H9 (cell line): Measurements from ENCODE around the gene LAMTOR5. TPM values are rescaled to one million over a fixed set of nuclear protein-coding genes. Genes with fewer than 3 reads are reported as not detected.
"Not testable (repeated sequence)": the region's sequence is repeated elsewhere in the genome, so short reads cannot be mapped to it uniquely, and the experiment has no call there.

Experiments
- DNase-seq: peaks from one replicate; pipeline ENCODE4 v3.0.0-alpha.2; 2017
- H2AFZ ChIP-seq: one replicate; pipeline ENCODE4 v1.6.1; 2013; ENCODE audit warnings: mild to moderate bottlenecking, low read length, control low read depth, moderate library complexity
- H2AK5ac ChIP-seq: 2 replicates; pipeline ENCODE4 v1.6.1; 2013; ENCODE audit warnings: low read length, control low read depth, mixed read lengths; ENCODE audit not compliant: insufficient read length
- H2BK120ac ChIP-seq: one replicate; pipeline ENCODE4 v1.6.1; 2013; ENCODE audit warnings: low read depth, mild to moderate bottlenecking, low read length, control low read depth, inconsistent platforms; ENCODE audit not compliant: poor library complexity, severe bottlenecking
- H2BK12ac ChIP-seq: 2 replicates; pipeline ENCODE4 v1.6.1; 2013; ENCODE audit warnings: low read length, control low read depth, mixed read lengths, low read depth; ENCODE audit not compliant: insufficient read length
- H2BK15ac ChIP-seq: 2 replicates; pipeline ENCODE4 v1.6.1; 2013; ENCODE audit warnings: low read depth, low read length, control low read depth
- H2BK20ac ChIP-seq: one replicate; pipeline ENCODE4 v1.6.1; 2013; ENCODE audit warnings: low read depth, mild to moderate bottlenecking, low read length, control low read depth, inconsistent platforms; ENCODE audit not compliant: poor library complexity, severe bottlenecking
- H2BK5ac ChIP-seq: 2 replicates; pipeline ENCODE4 v1.6.1; 2013; ENCODE audit warnings: low read length, control low read depth, mixed read lengths; ENCODE audit not compliant: insufficient read length
- H3K14ac ChIP-seq: 2 replicates; pipeline ENCODE4 v1.6.1; 2013; ENCODE audit warnings: low read length, control low read depth; ENCODE audit not compliant: insufficient read depth
- H3K18ac ChIP-seq: 2 replicates; pipeline ENCODE4 v1.6.1; 2013; ENCODE audit warnings: low read depth, mild to moderate bottlenecking, mixed read lengths, low read length, control low read depth; ENCODE audit not compliant: insufficient read length
- H3K23ac ChIP-seq: 2 replicates; pipeline ENCODE4 v1.6.1; 2013; ENCODE audit warnings: low read length, control low read depth, mixed read lengths, low read depth; ENCODE audit not compliant: insufficient read length
- H3K23me2 ChIP-seq: 2 replicates; pipeline ENCODE4 v1.6.1; 2013; ENCODE audit warnings: low read depth, mild to moderate bottlenecking, mixed read lengths, low read length, control low read depth; ENCODE audit not compliant: insufficient read length, poor library complexity, severe bottlenecking
- H3K27ac ChIP-seq: 2 replicates; pipeline ENCODE4 v1.5.1; 2013; ENCODE audit warnings: low read length, control low read depth, mixed read lengths, low read depth; ENCODE audit not compliant: insufficient read length
- H3K27me3 ChIP-seq: 2 replicates; pipeline ENCODE4 v1.6.1; 2013; ENCODE audit warnings: low read length, control low read depth, inconsistent platforms; ENCODE audit not compliant: insufficient read depth
- H3K4ac ChIP-seq: 2 replicates; pipeline ENCODE4 v1.6.1; 2013; ENCODE audit warnings: low read depth, mild to moderate bottlenecking, control low read depth, inconsistent platforms, low read length, moderate library complexity
- H3K4me1 ChIP-seq: 2 replicates; pipeline ENCODE4 v1.6.1; 2013; ENCODE audit warnings: low read length, control low read depth, inconsistent platforms; ENCODE audit not compliant: insufficient read depth
- H3K4me2 ChIP-seq: 2 replicates; pipeline ENCODE4 v1.6.1; 2013; ENCODE audit warnings: low read length, control low read depth, mixed read lengths; ENCODE audit not compliant: insufficient read length, insufficient read depth
- H3K56ac ChIP-seq: 2 replicates; pipeline ENCODE4 v1.6.1; 2013; ENCODE audit warnings: low read depth, mild to moderate bottlenecking, mixed read lengths, low read length, control low read depth; ENCODE audit not compliant: insufficient read length
- H3K79me1 ChIP-seq: 2 replicates; pipeline ENCODE4 v1.6.1; 2013; ENCODE audit warnings: low read depth, mild to moderate bottlenecking, moderate library complexity, low read length, control low read depth, inconsistent platforms; ENCODE audit not compliant: insufficient read depth, poor library complexity, severe bottlenecking
- H3K79me2 ChIP-seq: 2 replicates; pipeline ENCODE4 v1.6.1; 2013; ENCODE audit warnings: low read length, control low read depth, inconsistent platforms; ENCODE audit not compliant: insufficient read depth
- H3K9ac ChIP-seq: 2 replicates; pipeline ENCODE4 v1.6.1; 2013; ENCODE audit warnings: low read length, control low read depth, mixed read lengths; ENCODE audit not compliant: insufficient read length; ENCODE audit errors: extremely low read depth
- H3K9me3 ChIP-seq: one replicate; pipeline ENCODE4 v1.6.1; 2013; ENCODE audit warnings: low read depth, low read length, inconsistent platforms; ENCODE audit not compliant: control insufficient read depth
- H3T11ph ChIP-seq: one replicate; pipeline ENCODE4 v1.6.1; 2013; ENCODE audit warnings: mild to moderate bottlenecking, low read length, control low read depth, inconsistent platforms
- H4K20me1 ChIP-seq: one replicate; pipeline ENCODE4 v1.6.1; 2013; ENCODE audit not compliant: control insufficient read depth, insufficient read length, insufficient read depth
- H4K5ac ChIP-seq: 2 replicates; pipeline ENCODE4 v1.6.1; 2013; ENCODE audit warnings: low read depth, mild to moderate bottlenecking, mixed read lengths, low read length, control low read depth; ENCODE audit not compliant: insufficient read length
- H4K8ac ChIP-seq: replicated peaks from 2 replicates; pipeline ENCODE4 v1.6.1; 2013; ENCODE audit warnings: low read length, control low read depth, mixed read lengths, low read depth; ENCODE audit not compliant: insufficient read length
- H4K91ac ChIP-seq: 2 replicates; pipeline ENCODE4 v1.6.1; 2013; ENCODE audit warnings: low read depth, mild to moderate bottlenecking, moderate library complexity, mixed read lengths, low read length, control low read depth; ENCODE audit not compliant: insufficient read length
- H3K27ac Mint-ChIP-seq, 3 experiments: 2 replicates in 2 of 3; 3 replicates in 1 of 3; pipeline ENCODE4 v1.8.0; 2020 to 2021; ENCODE audit warnings: mixed read lengths in 3 of 3, mild to moderate bottlenecking in 1 of 3, moderate library complexity in 1 of 3
- H3K27me3 Mint-ChIP-seq: 2 replicates; pipeline ENCODE4 v1.8.0; 2021; ENCODE audit warnings: low read depth, mild to moderate bottlenecking, moderate library complexity, mixed read lengths
- H3K36me3 Mint-ChIP-seq, 3 experiments: 2 replicates in 2 of 3; 3 replicates in 1 of 3; pipeline ENCODE4 v1.8.0; 2020 to 2021; ENCODE audit warnings: low read depth in 3 of 3, mixed read lengths in 3 of 3; ENCODE audit not compliant: insufficient read depth in 1 of 3
- H3K4me1 Mint-ChIP-seq, 2 experiments: 2 replicates each; pipeline ENCODE4 v1.8.0; 2020; ENCODE audit warnings: mixed read lengths in 2 of 2
- H3K4me3 Mint-ChIP-seq, 2 experiments: 2 replicates in 1 of 2; 3 replicates in 1 of 2; pipeline ENCODE4 v1.8.0; 2020 to 2021; ENCODE audit warnings: mild to moderate bottlenecking in 2 of 2, mixed read lengths in 2 of 2, moderate library complexity in 1 of 2
- H3K9me3 Mint-ChIP-seq, 2 experiments: 2 replicates in 1 of 2; 3 replicates in 1 of 2; pipeline ENCODE4 v1.8.0; 2020; ENCODE audit warnings: mild to moderate bottlenecking in 2 of 2, mixed read lengths in 2 of 2, moderate library complexity in 1 of 2
- WGBS: extraction: QIAGEN DNeasy Blood & Tissue Kit; methylation state at CpG from one replicate; pipeline ENCODE4 v1.1.7; 2013; ENCODE audit warnings: missing lambda C conversion rate, low lambda C conversion rate, mixed read lengths; ENCODE audit not compliant: insufficient read length; ENCODE audit errors: extremely low coverage; 5-methylcytosine and 5-hydroxymethylcytosine counted together
- total RNA-seq: library from RNA; stranded (reverse); gene quantifications from 2 replicates; pipeline ENCODE4 v1.2.1, GENCODE V29; 2021
- TF ChIP-seq, protein P1 (sequence below): fragments of 200-600 bp; sonication (generic); conservative IDR thresholded peaks from 3 replicates; pipeline ENCODE4 v1.8.0; 2021; ENCODE audit warnings: antibody characterized with exemption, mild to moderate bottlenecking

Gene LAMTOR5
- total RNA-seq, 1 experiment from 2014 or later, result 108 TPM

DNA sequence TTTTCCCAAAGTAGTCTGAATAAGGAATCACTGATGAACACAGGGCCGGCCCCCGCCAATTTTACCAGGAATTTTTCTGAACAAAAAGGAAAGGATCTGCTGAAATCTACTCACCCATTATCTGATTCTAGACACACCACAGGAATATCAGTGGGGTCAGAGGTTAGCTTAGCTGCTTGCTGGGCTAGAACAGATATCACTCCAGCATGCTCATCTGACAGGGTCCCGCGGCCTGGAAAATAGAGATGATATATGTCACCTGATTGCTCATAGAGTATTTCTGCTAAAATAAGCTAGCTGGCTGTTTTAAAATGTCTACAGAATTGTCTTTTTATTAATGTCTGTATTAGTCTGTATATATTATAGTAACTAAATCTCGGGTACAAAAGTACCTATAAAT is 3.7 kb downstream of the LAMTOR5 start:
- H3K27me3 ChIP-seq, result no peaks in the 10 kb centered on the region
- no peak overlapping the region for H3K23ac ChIP-seq
- H3K27ac Mint-ChIP-seq, result no peak overlapping the region
- no peaks in the 10 kb centered on the region for H3K4me1 ChIP-seq
- H2BK120ac ChIP-seq, result no peak overlapping the region
- H2AK5ac ChIP-seq, result no peak overlapping the region
- H3K79me2 ChIP-seq, result no peaks in the 10 kb centered on the region; the same call in 1 of the 2 replicates
- peaks cover 2% of the 10 kb centered on the region for H3K79me1 ChIP-seq
- WGBS, result no CpG with 5 or more reads among the region's 5 CpGs
- H4K91ac ChIP-seq, result no peak overlapping the region
- TF ChIP-seq, protein P1, sequence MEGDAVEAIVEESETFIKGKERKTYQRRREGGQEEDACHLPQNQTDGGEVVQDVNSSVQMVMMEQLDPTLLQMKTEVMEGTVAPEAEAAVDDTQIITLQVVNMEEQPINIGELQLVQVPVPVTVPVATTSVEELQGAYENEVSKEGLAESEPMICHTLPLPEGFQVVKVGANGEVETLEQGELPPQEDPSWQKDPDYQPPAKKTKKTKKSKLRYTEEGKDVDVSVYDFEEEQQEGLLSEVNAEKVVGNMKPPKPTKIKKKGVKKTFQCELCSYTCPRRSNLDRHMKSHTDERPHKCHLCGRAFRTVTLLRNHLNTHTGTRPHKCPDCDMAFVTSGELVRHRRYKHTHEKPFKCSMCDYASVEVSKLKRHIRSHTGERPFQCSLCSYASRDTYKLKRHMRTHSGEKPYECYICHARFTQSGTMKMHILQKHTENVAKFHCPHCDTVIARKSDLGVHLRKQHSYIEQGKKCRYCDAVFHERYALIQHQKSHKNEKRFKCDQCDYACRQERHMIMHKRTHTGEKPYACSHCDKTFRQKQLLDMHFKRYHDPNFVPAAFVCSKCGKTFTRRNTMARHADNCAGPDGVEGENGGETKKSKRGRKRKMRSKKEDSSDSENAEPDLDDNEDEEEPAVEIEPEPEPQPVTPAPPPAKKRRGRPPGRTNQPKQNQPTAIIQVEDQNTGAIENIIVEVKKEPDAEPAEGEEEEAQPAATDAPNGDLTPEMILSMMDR, result no peak
- no peak overlapping the region for H3K4me2 ChIP-seq
- H3K9me3 Mint-ChIP-seq, result no peaks in the 10 kb centered on the region; a peak in 1 of 5 replicates
- peaks cover 7 to 14% of the 10 kb centered on the region in 2 experiments; a peak in 3 of 4 replicates for H3K4me1 Mint-ChIP-seq
- H3K56ac ChIP-seq, result no peak overlapping the region
- H3K36me3 Mint-ChIP-seq, result peaks cover 9 to 55% (median 19%) of the 10 kb centered on the region in 3 experiments
- H3K23me2 ChIP-seq, result peaks cover 14% of the 10 kb centered on the region
- H3K14ac ChIP-seq, result no peak overlapping the region
- no peak overlapping the region for H3K9ac ChIP-seq
- H3K4ac ChIP-seq, result no peak overlapping the region
- no peak overlapping the region for H2BK12ac ChIP-seq
- no peaks in the 10 kb centered on the region for H4K20me1 ChIP-seq
- H2AFZ ChIP-seq, result no peak overlapping the region
- no peak overlapping the region for H4K5ac ChIP-seq
- no peak overlapping the region for H3T11ph ChIP-seq
- no peak for DNase-seq
- H4K8ac ChIP-seq, result no peak overlapping the region
- no peak overlapping the region for H2BK15ac ChIP-seq
- peaks cover 4% of the 10 kb centered on the region; the same call in 1 of the 2 replicates for H3K27me3 Mint-ChIP-seq
- no peak overlapping the region for H2BK5ac ChIP-seq
- H3K9me3 ChIP-seq, result no peaks in the 10 kb centered on the region
- H3K18ac ChIP-seq, result no peak overlapping the region
- H3K4me3 Mint-ChIP-seq, result no peak overlapping the region
- H2BK20ac ChIP-seq, result no peak overlapping the region
- H3K27ac ChIP-seq, result no peak overlapping the region

DNA sequence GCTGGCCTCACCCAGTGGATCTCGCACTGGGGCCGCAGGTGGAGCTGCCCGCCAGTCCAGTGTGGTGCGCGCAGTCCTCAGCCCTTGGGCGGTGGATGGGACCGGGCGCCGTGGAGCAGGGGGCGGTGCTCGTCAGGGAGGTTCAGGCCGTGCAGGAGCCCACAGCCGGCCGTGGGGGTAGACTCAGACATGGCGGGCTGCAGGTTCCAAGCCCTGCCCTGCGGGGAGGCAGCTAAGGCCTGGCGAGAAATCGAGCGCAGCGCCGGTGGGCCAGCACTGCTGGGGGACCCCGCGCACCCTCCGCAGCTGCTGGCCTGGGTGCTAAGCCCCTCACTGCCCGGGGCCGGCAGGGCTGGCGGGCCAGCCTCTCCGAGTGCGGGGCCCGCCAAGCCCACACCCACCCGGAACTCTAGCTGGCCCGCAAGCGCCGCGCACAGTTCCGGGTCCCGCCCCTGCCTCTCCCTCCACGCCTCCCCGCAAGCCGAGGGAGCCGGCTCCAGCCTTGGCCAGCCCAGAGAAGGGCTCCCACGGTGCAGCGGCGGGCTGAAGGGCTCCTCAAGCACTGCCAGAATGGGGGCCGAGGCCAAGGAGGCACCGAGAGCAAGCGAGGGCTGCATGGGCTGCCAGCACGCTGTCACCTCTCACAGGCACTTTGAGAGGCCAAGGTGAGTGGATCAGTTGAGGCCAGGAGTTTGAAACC is 11.1 kb downstream of the LAMTOR5 start:
- H3K27me3 Mint-ChIP-seq, H4K91ac ChIP-seq, H3K4me1 Mint-ChIP-seq, H3K23me2 ChIP-seq, H3K4me1 ChIP-seq, H3K4ac ChIP-seq, H2BK120ac ChIP-seq, H4K5ac ChIP-seq, H4K8ac ChIP-seq, H2BK20ac ChIP-seq, H2AFZ ChIP-seq, H3K23ac ChIP-seq, H3K27me3 ChIP-seq, DNase-seq, H3K14ac ChIP-seq, H3K27ac Mint-ChIP-seq, H2AK5ac ChIP-seq, H3K79me1 ChIP-seq, H3K79me2 ChIP-seq, H3K9ac ChIP-seq, H3K4me2 ChIP-seq, H3K27ac ChIP-seq, H3K4me3 Mint-ChIP-seq, H2BK5ac ChIP-seq, H3K18ac ChIP-seq, H3K9me3 Mint-ChIP-seq, H2BK15ac ChIP-seq, H4K20me1 ChIP-seq, H3K56ac ChIP-seq, H3T11ph ChIP-seq, H2BK12ac ChIP-seq, H3K9me3 ChIP-seq: not testable (repeated sequence)
- peaks cover 17 to 44% (median 17%) of the 10 kb centered on the region in 3 experiments for H3K36me3 Mint-ChIP-seq
- no CpG with 5 or more reads among the region's 48 CpGs for WGBS
